ENCODE measurements around the gene IL34.
A peak's percentile ranks its signal among the peaks of the same experiment; 100 is the strongest.

Gene IL34

GRCh38 chr16:70700101-70701020, 54.0 kb downstream of the IL34 start:
- no peak overlapping the region for H3K4me3 ChIP-seq (ENCODE audit: low read depth, low read length)
- no peaks in the 10 kb centered on the region for H3K36me3 ChIP-seq (ENCODE audit: control insufficient read depth, insufficient read depth, low read length)
- no peaks in the 10 kb centered on the region for H3K27me3 ChIP-seq (ENCODE audit: control insufficient read depth, insufficient read depth, low read length)
- no peak overlapping the region for H3K27ac ChIP-seq
- H3K79me2 ChIP-seq = peaks cover 3% of the 10 kb centered on the region
- H3K4me1 ChIP-seq = peaks cover 23% of the 10 kb centered on the region
- no peaks in the 10 kb centered on the region for H3K9me3 ChIP-seq (ENCODE audit: control insufficient read depth, low read length)
- no peak for TF ChIP-seq CTCF (IDR thresholded peaks at IDR 0.05)
- no peak overlapping the region for H3K4me2 ChIP-seq (ENCODE audit: low read length)
- H2AFZ ChIP-seq = no peak overlapping the region
- H3K9ac ChIP-seq = no peak overlapping the region

GRCh38 chr16:70701036-70701435, 54.7 kb downstream of the IL34 start:
- no peak for TF ChIP-seq CTCF (IDR thresholded peaks at IDR 0.05)
- no peak overlapping the region for H3K4me2 ChIP-seq (ENCODE audit: low read length)
- no peak overlapping the region for H3K27ac ChIP-seq
- no peak overlapping the region for H3K4me3 ChIP-seq (ENCODE audit: low read depth, low read length)
- peaks cover 23% of the 10 kb centered on the region for H3K4me1 ChIP-seq
- H3K79me2 ChIP-seq = peaks cover 3% of the 10 kb centered on the region
- no peaks in the 10 kb centered on the region for H3K36me3 ChIP-seq (ENCODE audit: control insufficient read depth, insufficient read depth, low read length)
- no peaks in the 10 kb centered on the region for H3K9me3 ChIP-seq (ENCODE audit: control insufficient read depth, low read length)
- no peak overlapping the region for H2AFZ ChIP-seq
- no peaks in the 10 kb centered on the region for H3K27me3 ChIP-seq (ENCODE audit: control insufficient read depth, insufficient read depth, low read length)
- H3K9ac ChIP-seq = no peak overlapping the region

GRCh38 chr16:70701596-70701995, 55.2 kb downstream of the IL34 start:
- Histone ChIP-seq H3K27me3 (ENCODE audit: control insufficient read depth, insufficient read depth, low read length) (no peaks in the 10 kb centered on the region), H3K27ac (peak overlapping the region; percentile 96), H3K4me1 (peaks cover 23% of the 10 kb centered on the region), H3K4me3 (ENCODE audit: low read depth, low read length) (no peak overlapping the region), H3K9me3 (ENCODE audit: control insufficient read depth, low read length) (no peaks in the 10 kb centered on the region), H3K9ac (no peak overlapping the region), H3K36me3 (ENCODE audit: control insufficient read depth, insufficient read depth, low read length) (no peaks in the 10 kb centered on the region), H3K79me2 (peaks cover 3% of the 10 kb centered on the region), H2AFZ (no peak overlapping the region), H3K4me2 (ENCODE audit: low read length) (no peak overlapping the region)
- no peak for TF ChIP-seq CTCF (IDR thresholded peaks at IDR 0.05)

- Histone ChIP-seq H3K4me2 (ENCODE audit: low read length) (no peak overlapping the region), H3K36me3 (ENCODE audit: control insufficient read depth, insufficient read depth, low read length) (no peaks in the 10 kb centered on the region), H3K27me3 (ENCODE audit: control insufficient read depth, insufficient read depth, low read length) (no peaks in the 10 kb centered on the region), H3K79me2 (peaks cover 7% of the 10 kb centered on the region), H3K4me3 (ENCODE audit: low read depth, low read length) (no peak overlapping the region), H3K4me1 (peaks cover 23% of the 10 kb centered on the region), H3K9me3 (ENCODE audit: control insufficient read depth, low read length) (no peaks in the 10 kb centered on the region), H3K27ac (peak overlapping the region; percentile 96), H3K9ac (no peak overlapping the region), H2AFZ (no peak overlapping the region)
- TF ChIP-seq CTCF (IDR thresholded peaks at IDR 0.05) = no peak
Observed at GRCh38 chr16:70701998-70702397, 55.6 kb downstream of the IL34 start.

GRCh38 chr16:70702624-70703023, 56.3 kb downstream of the IL34 start:
- Histone ChIP-seq H3K79me2 (peaks cover 9% of the 10 kb centered on the region), H3K9me3 (ENCODE audit: control insufficient read depth, low read length) (no peaks in the 10 kb centered on the region), H3K9ac (no peak overlapping the region), H3K4me1 (peaks cover 23% of the 10 kb centered on the region), H3K36me3 (ENCODE audit: control insufficient read depth, insufficient read depth, low read length) (no peaks in the 10 kb centered on the region), H2AFZ (peak overlapping the region; percentile 76), H3K4me3 (ENCODE audit: low read depth, low read length) (no peak overlapping the region), H3K27ac (peak overlapping the region; percentile 96), H3K4me2 (ENCODE audit: low read length) (peak overlapping the region; percentile 13), H3K27me3 (ENCODE audit: control insufficient read depth, insufficient read depth, low read length) (no peaks in the 10 kb centered on the region)
- TF ChIP-seq CTCF (IDR thresholded peaks at IDR 0.05) = no peak

Measured in parathyroid adenoma (tissue), 2 donors.